HepG2 (cell line): ENCODE measurements around the gene MTHFS. TPM values are rescaled to one million over a fixed set of nuclear protein-coding genes. Genes with fewer than 3 reads are reported as not detected.

Experiments used
- GATAD2A ChIP-seq: IDR thresholded peaks from 2 replicates; pipeline ENCODE4 v1.6.1; 2016
- HNF4A ChIP-seq: sonication (generic); formaldehyde crosslinking; IDR thresholded peaks from 2 replicates; pipeline ENCODE4 v1.4.0; 2020; ENCODE audit warnings: missing genetic modification reagents
- HOXA7 ChIP-seq: sonication (generic); formaldehyde crosslinking; IDR thresholded peaks from 2 replicates; pipeline ENCODE4 v1.8.1; 2022; ENCODE audit warnings: mild to moderate bottlenecking, missing genetic modification reagents, moderate library complexity
- IRF2 ChIP-seq: IDR thresholded peaks from 2 replicates; pipeline ENCODE4 v1.6.1; 2018; ENCODE audit warnings: missing genetic modification reagents, missing compliant biosample characterization
- KDM4B ChIP-seq: sonication (generic); formaldehyde crosslinking; IDR thresholded peaks from 2 replicates; pipeline ENCODE4 v1.4.0; 2020; ENCODE audit warnings: missing genetic modification reagents
- MAFF ChIP-seq: IDR thresholded peaks from 2 replicates; pipeline ENCODE4 v1.6.1; 2011; ENCODE audit warnings: low read depth, low read length, improper control_type of control experiment
- NFIB ChIP-seq: sonication (generic); formaldehyde crosslinking; IDR thresholded peaks from 2 replicates; pipeline ENCODE4 v1.9.0; 2021; ENCODE audit warnings: missing genetic modification reagents, mild to moderate bottlenecking, borderline replicate concordance
- PHB2 ChIP-seq: fragments of 450-650 bp; IDR thresholded peaks from 2 replicates; pipeline ENCODE4 v1.6.1; 2018; ENCODE audit not compliant: partially characterized antibody
- POLR2AphosphoS5 ChIP-seq: IDR thresholded peaks from 2 replicates; pipeline ENCODE4 v1.6.1; 2012; ENCODE audit warnings: low read depth, low read length
- PRDM15 ChIP-seq: sonication (generic); formaldehyde crosslinking; IDR thresholded peaks from 2 replicates; pipeline ENCODE4 v1.4.0; 2020; ENCODE audit warnings: missing genetic modification reagents
- PRPF4 ChIP-seq: fragments of 200-400 bp; formaldehyde crosslinking; IDR thresholded peaks from 2 replicates; pipeline ENCODE4 v1.6.1; 2016; ENCODE audit warnings: low read length, low read depth; ENCODE audit not compliant: poor library complexity, severe bottlenecking
- RAD51 ChIP-seq: fragments of 450-650 bp; IDR thresholded peaks from 2 replicates; pipeline ENCODE4 v1.6.1; 2016; ENCODE audit warnings: borderline replicate concordance
- RFX5 ChIP-seq: IDR thresholded peaks from 2 replicates; pipeline ENCODE4 v1.6.1; 2011; ENCODE audit warnings: low read depth, low read length, improper control_type of control experiment
- SALL1 ChIP-seq: sonication (generic); formaldehyde crosslinking; IDR thresholded peaks from 2 replicates; pipeline ENCODE4 v1.8.0; 2022; ENCODE audit warnings: mild to moderate bottlenecking, missing genetic modification reagents
- SPEN ChIP-seq: sonication (generic); formaldehyde crosslinking; IDR thresholded peaks from 2 replicates; pipeline ENCODE4 v1.5.1; 2020; ENCODE audit warnings: low read depth, mild to moderate bottlenecking, missing genetic modification reagents
- THRA ChIP-seq: sonication (generic); formaldehyde crosslinking; IDR thresholded peaks from 2 replicates; pipeline ENCODE4 v1.4.0; 2020; ENCODE audit warnings: missing genetic modification reagents, borderline replicate concordance
- YEATS4 ChIP-seq: sonication (generic); formaldehyde crosslinking; IDR thresholded peaks from 2 replicates; pipeline ENCODE4 v1.4.0; 2020; ENCODE audit warnings: missing genetic modification reagents, borderline replicate concordance
- YY1 ChIP-seq: IDR thresholded peaks from 2 replicates; pipeline ENCODE4 v1.6.1; 2011; ENCODE audit warnings: low read length, low read depth, moderate library complexity, mild to moderate bottlenecking; ENCODE audit not compliant: insufficient read depth, insufficient replicate concordance
- ZNF101 ChIP-seq: sonication (generic); formaldehyde crosslinking; IDR thresholded peaks from 2 replicates; pipeline ENCODE4 v1.4.0; 2020; ENCODE audit warnings: mild to moderate bottlenecking, low read depth, missing genetic modification reagents, borderline replicate concordance
- ZNF143 ChIP-seq: sonication (generic); formaldehyde crosslinking; IDR thresholded peaks from 2 replicates; pipeline ENCODE4 v1.4.0; 2020; ENCODE audit warnings: missing genetic modification reagents
- ZNF180 ChIP-seq: sonication (generic); formaldehyde crosslinking; IDR thresholded peaks from 2 replicates; pipeline ENCODE4 v1.4.0; 2020; ENCODE audit warnings: low read depth, missing genetic modification reagents, borderline replicate concordance
- ZNF275 ChIP-seq: sonication (generic); formaldehyde crosslinking; IDR thresholded peaks from 2 replicates; pipeline ENCODE4 v1.8.0; 2022; ENCODE audit warnings: missing genetic modification reagents, mild to moderate bottlenecking, inconsistent platforms, borderline replicate concordance
- ZNF296 ChIP-seq: sonication (generic); formaldehyde crosslinking; conservative IDR thresholded peaks from 2 replicates; pipeline ENCODE4 v1.5.0; 2020; ENCODE audit warnings: mild to moderate bottlenecking, missing genetic modification reagents
- ZNF337 ChIP-seq: sonication (generic); formaldehyde crosslinking; IDR thresholded peaks from 2 replicates; pipeline ENCODE4 v1.5.1; 2020; ENCODE audit warnings: missing genetic modification reagents, low read depth, mild to moderate bottlenecking, borderline replicate concordance
- ZNF772 ChIP-seq: sonication (generic); formaldehyde crosslinking; IDR thresholded peaks from 2 replicates; pipeline ENCODE4 v1.5.0; 2020; ENCODE audit warnings: mild to moderate bottlenecking, missing genetic modification reagents
- ZSCAN22 ChIP-seq: sonication (generic); formaldehyde crosslinking; IDR thresholded peaks from 2 replicates; pipeline ENCODE4 v1.4.0; 2020; ENCODE audit warnings: mild to moderate bottlenecking, missing genetic modification reagents
- polyA plus RNA-seq, 8 experiments: library from polyadenylated mRNA; depleted of rRNA in 3 of 8; stranded (reverse) in 7 of 8; unstranded in 1 of 8; fragments of >200 nt; fragmentation: Illumina TruSeq in 4 of 8; extraction: Trizol in 4 of 8; gene quantifications; 2 replicates each; pipeline versions ENCODE4 v1.2.1 to v1.2.3, GENCODE V29; 2011 to 2016; ENCODE audit warnings: low read depth in 4 of 8, missing spikeins in 1 of 8, mixed read lengths in 1 of 8; ENCODE audit not compliant: insufficient read depth in 1 of 8
- total RNA-seq, 5 experiments: library from RNA; depleted of rRNA; stranded (reverse); fragments of >200 nt; fragmentation: Illumina TruSeq; extraction: Trizol; gene quantifications; 2 replicates each; pipeline ENCODE4 v1.2.3, GENCODE V29; 2016; ENCODE audit warnings: low read depth in 1 of 5

The MTHFS gene
- total and polyA plus RNA-seq, 2 of the 13 experiments (the other 11 are each of a cell fraction or from before 2014, with no cell fraction given) = 37.0 to 49.7 TPM

- TF ChIP-seq NFIB = no peak
- TF ChIP-seq HOXA7 = no peak
- no peak for TF ChIP-seq RAD51
- no peak for TF ChIP-seq ZNF337 (CRISPR knock-in tag)
- no peak for TF ChIP-seq POLR2AphosphoS5
- no peak for TF ChIP-seq PRDM15 (CRISPR knock-in tag)
- no peak for TF ChIP-seq ZNF143
- no peak for TF ChIP-seq IRF2
- no peak for TF ChIP-seq KDM4B (CRISPR knock-in tag)
- TF ChIP-seq HNF4A (CRISPR knock-in tag) = no peak
- 0 out of 2 replicates have a peak, but pooled peaks have one; percentile 15 for TF ChIP-seq SALL1
- TF ChIP-seq SPEN = no peak
- TF ChIP-seq PHB2 = no peak
- no peak for TF ChIP-seq MAFF
- TF ChIP-seq YY1 = no peak
- TF ChIP-seq ZNF772 (CRISPR knock-in tag) = no peak
- no peak for TF ChIP-seq YEATS4
- no peak for TF ChIP-seq ZSCAN22
- no peak for TF ChIP-seq PRPF4
- TF ChIP-seq ZNF296 = no peak
- no peak for TF ChIP-seq ZNF180
- no peak for TF ChIP-seq RFX5
- 0 out of 2 replicates have a peak, but pooled peaks have one; percentile 17 for TF ChIP-seq THRA (CRISPR knock-in tag)
- no peak for TF ChIP-seq ZNF275
- 0 out of 2 replicates have a peak, but pooled peaks have one; percentile 32 for TF ChIP-seq GATAD2A (CRISPR knock-in tag)
- TF ChIP-seq ZNF101 (CRISPR knock-in tag) = no peak
Measured at GRCh38 chr15:79853492-79854328, 43.1 kb downstream of the MTHFS start (continued).
